ENCODE results near the gene UBC.

DNA sequence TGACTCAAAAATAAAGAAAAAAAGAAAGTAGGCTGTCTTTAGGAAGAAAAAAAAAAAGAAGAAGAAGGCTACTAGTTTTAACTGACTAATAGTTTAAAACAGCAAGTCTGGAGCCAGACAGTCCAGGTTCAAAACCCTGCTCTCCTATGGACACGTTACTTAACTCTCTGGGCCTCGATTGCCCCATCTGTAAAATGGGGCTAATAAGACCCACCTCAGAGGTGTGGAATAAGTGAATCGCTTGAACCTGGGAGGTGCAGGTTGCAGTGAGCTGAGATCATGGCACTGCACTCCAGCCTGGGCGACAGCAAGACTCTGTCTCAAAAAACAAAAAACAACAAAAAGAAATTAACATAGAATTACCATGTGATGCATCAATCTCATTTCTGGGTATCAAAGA lies 40.3 kb downstream of the UBC start:
- TF ChIP-seq CTCF (conservative IDR thresholded peaks at IDR 0.05): no peak
- TF ChIP-seq EZH2 (IDR thresholded peaks at IDR 0.05; ENCODE audit: low read depth): no peak
